ENCODE data around the gene NUDCD2. TPM values are rescaled to one million over a fixed set of nuclear protein-coding genes. Genes with fewer than 3 reads are reported as not detected.

Gene NUDCD2
- total and polyA plus RNA-seq, 9 of the 15 experiments (the other 6 are each of a cell fraction or from before 2014, with no cell fraction given) = 14.6 to 76.9 (median 32.5) TPM

DNA sequence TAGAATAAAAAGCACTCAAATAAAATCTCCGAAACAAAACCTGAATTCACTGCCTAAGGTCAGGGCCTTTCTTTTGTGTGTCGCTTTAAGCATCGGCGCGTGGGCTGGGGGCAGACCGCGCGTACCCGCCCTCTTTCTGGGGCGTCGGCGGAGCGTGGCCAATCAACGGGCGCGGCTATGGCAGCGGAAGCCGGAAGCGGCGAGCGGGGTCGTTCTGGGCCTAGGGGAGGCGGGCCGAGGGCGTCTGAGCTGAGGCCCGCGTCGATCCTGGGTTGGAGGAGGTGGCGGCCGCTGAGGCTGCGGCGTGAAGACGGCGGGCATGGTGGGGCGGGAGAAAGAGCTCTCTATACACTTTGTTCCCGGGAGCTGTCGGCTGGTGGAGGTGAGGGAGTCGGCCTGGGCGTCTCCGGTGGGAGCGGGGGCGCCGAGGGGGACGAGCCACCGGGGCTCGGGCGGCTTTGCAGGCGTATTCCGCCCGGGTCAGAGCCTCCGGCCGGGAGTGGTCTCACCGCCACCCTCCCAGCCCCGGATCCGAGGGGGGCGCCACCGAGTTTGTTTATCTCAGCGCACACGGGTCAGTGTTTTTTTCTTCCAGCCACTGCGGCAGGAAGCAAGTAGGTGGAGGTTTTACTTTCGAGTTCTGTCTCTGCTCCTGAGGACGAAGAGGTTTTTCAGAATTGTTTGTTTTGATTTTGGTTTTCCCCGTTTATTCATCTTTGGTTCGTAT is 45.6 kb upstream of the NUDCD2 start, which contains the start of gene MAT2B (continued):
- TF ChIP-seq, protein P1, sequence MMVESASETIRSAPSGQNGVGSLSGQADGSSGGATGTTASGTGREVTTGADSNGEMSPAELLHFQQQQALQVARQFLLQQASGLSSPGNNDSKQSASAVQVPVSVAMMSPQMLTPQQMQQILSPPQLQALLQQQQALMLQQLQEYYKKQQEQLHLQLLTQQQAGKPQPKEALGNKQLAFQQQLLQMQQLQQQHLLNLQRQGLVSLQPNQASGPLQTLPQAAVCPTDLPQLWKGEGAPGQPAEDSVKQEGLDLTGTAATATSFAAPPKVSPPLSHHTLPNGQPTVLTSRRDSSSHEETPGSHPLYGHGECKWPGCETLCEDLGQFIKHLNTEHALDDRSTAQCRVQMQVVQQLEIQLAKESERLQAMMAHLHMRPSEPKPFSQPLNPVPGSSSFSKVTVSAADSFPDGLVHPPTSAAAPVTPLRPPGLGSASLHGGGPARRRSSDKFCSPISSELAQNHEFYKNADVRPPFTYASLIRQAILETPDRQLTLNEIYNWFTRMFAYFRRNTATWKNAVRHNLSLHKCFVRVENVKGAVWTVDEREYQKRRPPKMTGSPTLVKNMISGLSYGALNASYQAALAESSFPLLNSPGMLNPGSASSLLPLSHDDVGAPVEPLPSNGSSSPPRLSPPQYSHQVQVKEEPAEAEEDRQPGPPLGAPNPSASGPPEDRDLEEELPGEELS (CRISPR knock-in tag; IDR thresholded peaks at IDR 0.05; ENCODE audit: borderline replicate concordance) = no peak
- TF ChIP-seq SIRT6 (IDR thresholded peaks at IDR 0.05; ENCODE audit: low read depth, low read length) (no peak), HIVEP1 (CRISPR knock-in tag; IDR thresholded peaks at IDR 0.05) (no peak), PHF21A (IDR thresholded peaks at IDR 0.05; ENCODE audit: borderline replicate concordance, low read depth) (no peak), ZBTB7A (IDR thresholded peaks at IDR 0.05; ENCODE audit: borderline replicate concordance, control insufficient read depth, low read depth, low read length) (peak; percentile 85), SLC30A9 (CRISPR knock-in tag; IDR thresholded peaks at IDR 0.05) (no peak), NCOA4 (IDR thresholded peaks at IDR 0.05; ENCODE audit: partially characterized antibody) (no peak), PHTF2 (CRISPR knock-in tag; IDR thresholded peaks at IDR 0.05) (no peak), ZNF695 (CRISPR knock-in tag; IDR thresholded peaks at IDR 0.05) (no peak), DDX20 (tag; IDR thresholded peaks at IDR 0.05; ENCODE audit: low read depth) (no peak), NR2F6 (CRISPR knock-in tag; IDR thresholded peaks at IDR 0.05) (no peak), NR3C1 (CRISPR knock-in tag; IDR thresholded peaks at IDR 0.05) (no peak), ETS2 (tag; IDR thresholded peaks at IDR 0.05; ENCODE audit: borderline replicate concordance, poor library complexity, severe bottlenecking) (no peak)
- TF ChIP-seq, protein P2, sequence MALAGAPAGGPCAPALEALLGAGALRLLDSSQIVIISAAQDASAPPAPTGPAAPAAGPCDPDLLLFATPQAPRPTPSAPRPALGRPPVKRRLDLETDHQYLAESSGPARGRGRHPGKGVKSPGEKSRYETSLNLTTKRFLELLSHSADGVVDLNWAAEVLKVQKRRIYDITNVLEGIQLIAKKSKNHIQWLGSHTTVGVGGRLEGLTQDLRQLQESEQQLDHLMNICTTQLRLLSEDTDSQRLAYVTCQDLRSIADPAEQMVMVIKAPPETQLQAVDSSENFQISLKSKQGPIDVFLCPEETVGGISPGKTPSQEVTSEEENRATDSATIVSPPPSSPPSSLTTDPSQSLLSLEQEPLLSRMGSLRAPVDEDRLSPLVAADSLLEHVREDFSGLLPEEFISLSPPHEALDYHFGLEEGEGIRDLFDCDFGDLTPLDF (CRISPR knock-in tag; IDR thresholded peaks at IDR 0.05) = peak; percentile 66; the same call in 1 of the 2 replicates
- TF ChIP-seq, protein P3, sequence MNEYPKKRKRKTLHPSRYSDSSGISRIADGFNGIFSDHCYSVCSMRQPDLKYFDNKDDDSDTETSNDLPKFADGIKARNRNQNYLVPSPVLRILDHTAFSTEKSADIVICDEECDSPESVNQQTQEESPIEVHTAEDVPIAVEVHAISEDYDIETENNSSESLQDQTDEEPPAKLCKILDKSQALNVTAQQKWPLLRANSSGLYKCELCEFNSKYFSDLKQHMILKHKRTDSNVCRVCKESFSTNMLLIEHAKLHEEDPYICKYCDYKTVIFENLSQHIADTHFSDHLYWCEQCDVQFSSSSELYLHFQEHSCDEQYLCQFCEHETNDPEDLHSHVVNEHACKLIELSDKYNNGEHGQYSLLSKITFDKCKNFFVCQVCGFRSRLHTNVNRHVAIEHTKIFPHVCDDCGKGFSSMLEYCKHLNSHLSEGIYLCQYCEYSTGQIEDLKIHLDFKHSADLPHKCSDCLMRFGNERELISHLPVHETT (CRISPR knock-in tag; conservative IDR thresholded peaks at IDR 0.05 in 1 of 2, IDR thresholded peaks at IDR 0.05 in 1 of 2) = peak in 1 of 2 experiments; percentile 69; a peak in 2 of 4 replicates
- TF ChIP-seq, protein P4, sequence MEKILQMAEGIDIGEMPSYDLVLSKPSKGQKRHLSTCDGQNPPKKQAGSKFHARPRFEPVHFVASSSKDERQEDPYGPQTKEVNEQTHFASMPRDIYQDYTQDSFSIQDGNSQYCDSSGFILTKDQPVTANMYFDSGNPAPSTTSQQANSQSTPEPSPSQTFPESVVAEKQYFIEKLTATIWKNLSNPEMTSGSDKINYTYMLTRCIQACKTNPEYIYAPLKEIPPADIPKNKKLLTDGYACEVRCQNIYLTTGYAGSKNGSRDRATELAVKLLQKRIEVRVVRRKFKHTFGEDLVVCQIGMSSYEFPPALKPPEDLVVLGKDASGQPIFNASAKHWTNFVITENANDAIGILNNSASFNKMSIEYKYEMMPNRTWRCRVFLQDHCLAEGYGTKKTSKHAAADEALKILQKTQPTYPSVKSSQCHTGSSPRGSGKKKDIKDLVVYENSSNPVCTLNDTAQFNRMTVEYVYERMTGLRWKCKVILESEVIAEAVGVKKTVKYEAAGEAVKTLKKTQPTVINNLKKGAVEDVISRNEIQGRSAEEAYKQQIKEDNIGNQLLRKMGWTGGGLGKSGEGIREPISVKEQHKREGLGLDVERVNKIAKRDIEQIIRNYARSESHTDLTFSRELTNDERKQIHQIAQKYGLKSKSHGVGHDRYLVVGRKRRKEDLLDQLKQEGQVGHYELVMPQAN (IDR thresholded peaks at IDR 0.05; ENCODE audit: borderline replicate concordance) = peak; percentile 75; the same call in 1 of the 2 replicates
- TF ChIP-seq, protein P5, sequence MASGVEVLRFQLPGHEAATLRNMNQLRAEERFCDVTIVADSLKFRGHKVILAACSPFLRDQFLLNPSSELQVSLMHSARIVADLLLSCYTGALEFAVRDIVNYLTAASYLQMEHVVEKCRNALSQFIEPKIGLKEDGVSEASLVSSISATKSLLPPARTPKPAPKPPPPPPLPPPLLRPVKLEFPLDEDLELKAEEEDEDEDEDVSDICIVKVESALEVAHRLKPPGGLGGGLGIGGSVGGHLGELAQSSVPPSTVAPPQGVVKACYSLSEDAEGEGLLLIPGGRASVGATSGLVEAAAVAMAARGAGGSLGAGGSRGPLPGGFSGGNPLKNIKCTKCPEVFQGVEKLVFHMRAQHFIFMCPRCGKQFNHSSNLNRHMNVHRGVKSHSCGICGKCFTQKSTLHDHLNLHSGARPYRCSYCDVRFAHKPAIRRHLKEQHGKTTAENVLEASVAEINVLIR (CRISPR knock-in tag; IDR thresholded peaks at IDR 0.05) = no peak

Measured in K562 (cell line).